ENCODE results near the gene DICER1.

DNA sequence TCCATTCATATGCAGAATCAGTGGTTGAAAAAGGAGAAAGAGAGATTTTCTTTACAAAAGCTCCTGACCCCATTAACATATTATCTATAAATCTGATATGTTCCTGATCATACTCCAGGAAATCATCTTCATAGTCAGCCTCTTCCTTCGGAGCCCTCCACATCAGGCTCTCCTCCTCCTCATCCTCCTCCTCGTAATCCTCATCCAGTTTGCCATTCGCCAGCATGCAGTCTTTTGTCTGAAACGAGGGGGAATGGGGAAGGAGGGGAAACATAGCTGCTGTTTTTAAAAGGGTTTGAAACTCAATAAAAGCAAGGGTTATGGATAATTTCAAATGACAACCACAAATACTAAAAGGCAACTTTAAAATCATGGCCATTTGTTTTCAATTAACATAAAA lies 60.9 kb downstream of the DICER1 start:
- TF ChIP-seq, protein P1, sequence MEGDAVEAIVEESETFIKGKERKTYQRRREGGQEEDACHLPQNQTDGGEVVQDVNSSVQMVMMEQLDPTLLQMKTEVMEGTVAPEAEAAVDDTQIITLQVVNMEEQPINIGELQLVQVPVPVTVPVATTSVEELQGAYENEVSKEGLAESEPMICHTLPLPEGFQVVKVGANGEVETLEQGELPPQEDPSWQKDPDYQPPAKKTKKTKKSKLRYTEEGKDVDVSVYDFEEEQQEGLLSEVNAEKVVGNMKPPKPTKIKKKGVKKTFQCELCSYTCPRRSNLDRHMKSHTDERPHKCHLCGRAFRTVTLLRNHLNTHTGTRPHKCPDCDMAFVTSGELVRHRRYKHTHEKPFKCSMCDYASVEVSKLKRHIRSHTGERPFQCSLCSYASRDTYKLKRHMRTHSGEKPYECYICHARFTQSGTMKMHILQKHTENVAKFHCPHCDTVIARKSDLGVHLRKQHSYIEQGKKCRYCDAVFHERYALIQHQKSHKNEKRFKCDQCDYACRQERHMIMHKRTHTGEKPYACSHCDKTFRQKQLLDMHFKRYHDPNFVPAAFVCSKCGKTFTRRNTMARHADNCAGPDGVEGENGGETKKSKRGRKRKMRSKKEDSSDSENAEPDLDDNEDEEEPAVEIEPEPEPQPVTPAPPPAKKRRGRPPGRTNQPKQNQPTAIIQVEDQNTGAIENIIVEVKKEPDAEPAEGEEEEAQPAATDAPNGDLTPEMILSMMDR (IDR thresholded peaks at IDR 0.05; ENCODE audit: insufficient read depth, low read length), result no peak
- no peak for TF ChIP-seq POLR2AphosphoS5 (IDR thresholded peaks at IDR 0.05; ENCODE audit: low read depth)
